Right lobe of liver (tissue), 6 donors: ENCODE measurements around the gene TUG1. TPM values are rescaled to one million over a fixed set of nuclear protein-coding genes. Genes with fewer than 3 reads are reported as not detected.
A peak's percentile ranks its signal among the peaks of the same experiment; 100 is the strongest.

Experiments used
- ATAC-seq, 4 donors: fragments of 200-7000 bp; cut with Tn5 transposase; one replicate each; pipeline ENCODE4 v1.9.1; 2020; ENCODE audit warnings: mild to moderate bottlenecking in 4 of 4, moderate library complexity in 4 of 4
- DNase-seq, 3 donors: peaks; one replicate each; pipeline ENCODE4 v3.0.0-alpha.2; 2020
- H3K27ac ChIP-seq, 3 donors: fragments of 200-600 bp; one replicate each; pipeline ENCODE4 v1.8.0; 2022
- H3K27me3 ChIP-seq, 2 donors: fragments of 200-600 bp; one replicate each; pipeline ENCODE4 v1.8.0; 2022
- H3K36me3 ChIP-seq, 4 donors: fragments of 200-600 bp; sonication (generic) in 1 of 4; one replicate each; pipeline versions ENCODE4 v1.5.1 to v1.8.0; 2017 to 2022; ENCODE audit warnings: control low read depth in 1 of 4
- H3K4me1 ChIP-seq, 4 donors: fragments of 200-600 bp; sonication (generic) in 1 of 4; one replicate each; pipeline versions ENCODE4 v1.5.1 to v1.8.0; 2017 to 2022; ENCODE audit warnings: control low read depth in 1 of 4
- H3K4me3 ChIP-seq, 3 donors: fragments of 200-600 bp; one replicate each; pipeline ENCODE4 v1.8.0; 2022
- H3K9me3 ChIP-seq, 4 donors: fragments of 200-600 bp; sonication (generic) in 1 of 4; one replicate each; pipeline versions ENCODE4 v1.5.1 to v1.8.0; 2017 to 2022; ENCODE audit warnings: control low read depth in 1 of 4
- POLR2A ChIP-seq: fragments of 450-650 bp; IDR thresholded peaks from one replicate; pipeline ENCODE4 v1.6.1; 2017; ENCODE audit warnings: antibody characterized with exemption, mild to moderate bottlenecking
- WGBS: methylation state at CpG from one replicate; pipeline ENCODE4 v1.1.6; 2018; ENCODE audit warnings: low coverage, low lambda C conversion rate; ENCODE audit not compliant: insufficient coverage; ENCODE audit errors: missing lambda C conversion rate; 5-methylcytosine and 5-hydroxymethylcytosine counted together
- intact Hi-C, 2 donors: fragments of 100-400 bp; cut with DNase I; formaldehyde crosslinking; loops; one replicate each; pipeline versions ENCODE4 v1.11.2 to v1.14.1; 2022
- total RNA-seq, 6 experiments: library from RNA; depleted of rRNA in 2 of 6; stranded (reverse); fragments of >200 nt in 2 of 6; fragmentation: NEBNext Ultra II Directional in 3 of 6; extraction: Animal tissue kit (Norgen Biotek cat#: 25700) in 3 of 6; gene quantifications; one replicate each; pipeline versions ENCODE4 v1.1.0 to v1.2.4, GENCODE V29; 2016 to 2023
- TF ChIP-seq, protein P1 (sequence below), 4 donors: fragments of 200-600 bp in 3 of 4; fragments of 450-650 bp in 1 of 4; IDR thresholded peaks; one replicate each; pipeline versions ENCODE4 v1.5.1 to v1.8.0; 2016 to 2022; ENCODE audit warnings: antibody characterized with exemption in 4 of 4, mild to moderate bottlenecking in 2 of 4
- donor health status: DM: no; HTN: yes; CAD: no.
- donor health status: DM: no; HTN: no; CAD: no.
- donor health status: DM: no; HTN: no; CAD: no.
- donor health status: DM: no; HTN: yes; CAD: no.
- donor health status: DM: no; HTN: yes; CAD: no.

Gene TUG1
- total RNA-seq, 6 experiments from 2014 or later = 20.0 to 28.1 (median 22.7) TPM

DNA sequence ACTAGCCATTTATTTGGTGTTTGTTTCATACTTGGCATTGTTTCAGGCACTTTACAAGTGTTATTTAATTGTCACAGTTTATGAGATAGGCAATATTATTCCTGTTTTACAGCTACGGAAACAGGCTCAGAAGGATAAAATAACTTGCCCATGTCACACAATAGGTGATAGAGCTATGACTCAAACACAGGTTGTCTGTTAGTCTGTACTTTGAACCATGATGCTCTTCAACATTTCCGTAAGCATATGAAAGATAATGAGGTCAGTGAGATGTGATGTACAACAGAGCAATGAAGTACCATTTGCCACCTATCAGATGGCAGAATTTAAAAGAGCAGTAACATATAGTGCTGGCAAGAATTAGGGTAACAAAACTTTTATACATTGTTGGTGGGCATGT lies 15.3 kb downstream of the TUG1 start:
- Histone ChIP-seq H3K4me1 (no peaks in the 10 kb centered on the region), H3K4me3 (no peak overlapping the region), H3K27ac (no peak overlapping the region), H3K36me3 (no peaks in the 10 kb centered on the region), H3K9me3 (no peaks in the 10 kb centered on the region), H3K27me3 (no peaks in the 10 kb centered on the region)
- TF ChIP-seq, protein P1, sequence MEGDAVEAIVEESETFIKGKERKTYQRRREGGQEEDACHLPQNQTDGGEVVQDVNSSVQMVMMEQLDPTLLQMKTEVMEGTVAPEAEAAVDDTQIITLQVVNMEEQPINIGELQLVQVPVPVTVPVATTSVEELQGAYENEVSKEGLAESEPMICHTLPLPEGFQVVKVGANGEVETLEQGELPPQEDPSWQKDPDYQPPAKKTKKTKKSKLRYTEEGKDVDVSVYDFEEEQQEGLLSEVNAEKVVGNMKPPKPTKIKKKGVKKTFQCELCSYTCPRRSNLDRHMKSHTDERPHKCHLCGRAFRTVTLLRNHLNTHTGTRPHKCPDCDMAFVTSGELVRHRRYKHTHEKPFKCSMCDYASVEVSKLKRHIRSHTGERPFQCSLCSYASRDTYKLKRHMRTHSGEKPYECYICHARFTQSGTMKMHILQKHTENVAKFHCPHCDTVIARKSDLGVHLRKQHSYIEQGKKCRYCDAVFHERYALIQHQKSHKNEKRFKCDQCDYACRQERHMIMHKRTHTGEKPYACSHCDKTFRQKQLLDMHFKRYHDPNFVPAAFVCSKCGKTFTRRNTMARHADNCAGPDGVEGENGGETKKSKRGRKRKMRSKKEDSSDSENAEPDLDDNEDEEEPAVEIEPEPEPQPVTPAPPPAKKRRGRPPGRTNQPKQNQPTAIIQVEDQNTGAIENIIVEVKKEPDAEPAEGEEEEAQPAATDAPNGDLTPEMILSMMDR (IDR thresholded peaks at IDR 0.05) = no peak
- no peak for TF ChIP-seq POLR2A
- 67% methylated on average over 2 of the region's 2 CpGs for WGBS
- DNase-seq (no peak), ATAC-seq (peak in 1 of 4 donors; percentile 85)
- intact Hi-C loops = no loop called here

DNA sequence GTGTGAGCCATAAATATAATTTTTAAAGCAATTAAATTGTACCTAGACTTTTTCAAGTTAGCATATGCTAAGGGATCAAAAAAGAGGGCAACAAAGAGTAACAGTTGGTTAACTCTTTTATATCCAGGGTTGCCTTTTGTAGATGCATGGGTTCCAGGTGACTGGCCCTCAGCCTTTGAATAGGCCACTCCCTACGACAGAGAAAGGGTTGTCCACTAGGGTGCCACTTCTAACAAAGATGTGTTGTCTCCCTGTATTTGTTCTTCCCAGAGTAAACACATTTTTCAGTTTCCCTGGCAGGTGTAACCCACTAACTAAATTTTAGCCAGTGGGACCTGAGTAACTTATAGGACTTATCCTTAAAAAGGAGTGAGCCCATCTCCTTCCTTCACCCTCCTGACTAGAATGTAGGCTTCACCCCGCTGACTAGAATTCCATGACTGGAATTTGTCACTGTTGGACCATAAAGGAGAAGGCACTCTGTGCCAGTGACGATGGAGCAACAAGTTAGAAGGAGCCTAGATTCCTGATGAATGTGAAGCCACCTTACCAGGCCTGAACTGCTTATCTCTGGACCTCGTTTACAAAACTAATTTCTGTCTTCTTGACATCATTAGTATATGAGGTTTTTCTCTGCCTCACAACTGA lies 16.6 kb downstream of the TUG1 start:
- 70% methylated on average over 4 of the region's 4 CpGs for WGBS
- H3K27me3 ChIP-seq = no peaks in the 10 kb centered on the region
- no peaks in the 10 kb centered on the region for H3K36me3 ChIP-seq
- no peaks in the 10 kb centered on the region for H3K4me1 ChIP-seq
- intact Hi-C loops = no loop called here
- no peak for TF ChIP-seq POLR2A
- TF ChIP-seq, protein P1 (IDR thresholded peaks at IDR 0.05) = no peak
- H3K9me3 ChIP-seq = no peaks in the 10 kb centered on the region
- DNase-seq = no peak
- no peak overlapping the region for H3K27ac ChIP-seq
- H3K4me3 ChIP-seq = no peak overlapping the region
- no peak for ATAC-seq

DNA sequence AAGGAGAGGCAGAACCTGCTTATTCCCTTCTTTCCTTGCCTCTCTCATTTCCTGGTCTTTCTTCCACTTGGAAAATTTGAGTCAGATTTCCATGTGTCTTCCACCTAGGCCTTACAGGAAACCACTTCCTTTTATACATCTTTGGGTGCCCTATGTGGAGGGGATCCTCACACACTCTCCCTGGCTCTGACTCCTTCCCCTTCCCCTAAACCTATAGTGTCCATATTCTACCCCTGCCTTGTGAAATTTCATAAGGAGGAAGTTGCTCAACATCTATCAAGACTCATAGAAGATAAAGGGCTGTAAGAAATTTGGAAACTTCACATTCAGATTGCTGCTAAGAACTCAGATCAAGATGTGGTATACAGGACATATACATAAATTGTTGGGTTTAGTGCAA lies 20.4 kb downstream of the TUG1 start:
- no peaks in the 10 kb centered on the region for H3K36me3 ChIP-seq
- ATAC-seq = no peak
- TF ChIP-seq, protein P1 (IDR thresholded peaks at IDR 0.05) = no peak
- TF ChIP-seq POLR2A = no peak
- H3K4me3 ChIP-seq = no peak overlapping the region
- H3K27me3 ChIP-seq = no peaks in the 10 kb centered on the region
- DNase-seq = no peak
- H3K4me1 ChIP-seq = no peaks in the 10 kb centered on the region
- intact Hi-C loops = no loop called here
- no peak overlapping the region for H3K27ac ChIP-seq
- H3K9me3 ChIP-seq = no peaks in the 10 kb centered on the region

DNA sequence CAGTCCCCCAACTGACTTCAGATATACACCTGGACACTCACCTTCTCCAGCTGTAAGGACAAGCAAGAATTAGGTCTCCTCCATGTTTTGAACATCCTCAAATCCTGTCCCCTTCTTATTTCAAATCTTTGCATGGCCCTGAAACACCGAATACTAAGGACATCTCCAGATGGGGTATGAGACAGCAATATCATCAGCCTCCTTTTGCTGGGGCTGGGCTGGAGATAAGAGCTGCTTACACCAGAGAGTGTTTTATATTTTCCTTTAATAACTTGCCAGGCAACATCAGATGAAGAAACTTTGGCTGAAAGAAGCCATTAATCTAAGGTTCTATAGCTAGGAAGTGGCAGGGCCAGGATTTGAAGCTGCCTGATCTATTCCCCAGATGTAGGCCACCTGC lies 21.6 kb downstream of the TUG1 start:
- H3K4me3 ChIP-seq = no peak overlapping the region

More for the DNA sequence above, 21.6 kb downstream of the TUG1 start:
- intact Hi-C loops = no loop called here
- no peaks in the 10 kb centered on the region for H3K36me3 ChIP-seq
- H3K9me3 ChIP-seq = no peaks in the 10 kb centered on the region
- DNase-seq (no peak), ATAC-seq (no peak)
- 80% methylated on average over 1 of the region's 1 CpG for WGBS
- H3K27ac ChIP-seq = no peak overlapping the region
- H3K27me3 ChIP-seq = no peaks in the 10 kb centered on the region
- H3K4me1 ChIP-seq = no peaks in the 10 kb centered on the region
- TF ChIP-seq POLR2A = no peak
- TF ChIP-seq, protein P1 (IDR thresholded peaks at IDR 0.05) = no peak
